SK-N-SH (cell line): ENCODE measurements around the gene BTAF1.

Experiments used
- CHD2 ChIP-seq: fragments of 150-350 bp; IDR thresholded peaks from 2 replicates; pipeline ENCODE4 v1.6.1; 2018; ENCODE audit warnings: low read length; ENCODE audit not compliant: partially characterized antibody
- FOSL2 ChIP-seq: IDR thresholded peaks from 2 replicates; pipeline ENCODE4 v1.4.0; 2012; ENCODE audit warnings: low read depth, mild to moderate bottlenecking, moderate library complexity, borderline replicate concordance
- POLR2AphosphoS5 ChIP-seq: IDR thresholded peaks from 2 replicates; pipeline ENCODE4 v1.6.1; 2012; ENCODE audit warnings: low read depth, low read length
- RAD21 ChIP-seq: IDR thresholded peaks from 2 replicates; pipeline ENCODE4 v1.6.1; 2012; ENCODE audit warnings: mild to moderate bottlenecking, low read length
- RFX5 ChIP-seq: IDR thresholded peaks from 2 replicates; pipeline ENCODE4 v1.6.1; 2012; ENCODE audit warnings: mild to moderate bottlenecking, improper control_type of control experiment, low read length
- SIN3A ChIP-seq: IDR thresholded peaks from 2 replicates; pipeline ENCODE4 v1.6.1; 2012; ENCODE audit warnings: low read depth, mild to moderate bottlenecking, low read length, moderate library complexity, borderline replicate concordance
- SMC3 ChIP-seq: IDR thresholded peaks from 2 replicates; pipeline ENCODE4 v1.6.1; 2012; ENCODE audit warnings: low read depth, low read length, improper control_type of control experiment
- TF ChIP-seq, protein P1 (sequence below): IDR thresholded peaks from 2 replicates; pipeline ENCODE4 v1.4.0; 2012; ENCODE audit warnings: low read depth, borderline replicate concordance
- TF ChIP-seq, protein P2 (sequence below): fragments of 200-600 bp; sonication (generic); IDR thresholded peaks from 2 replicates; pipeline ENCODE4 v1.6.1; 2017; ENCODE audit warnings: antibody characterized with exemption, mild to moderate bottlenecking, moderate library complexity
- TF ChIP-seq, protein P3 (sequence below): fragments of 150-350 bp; IDR thresholded peaks from 2 replicates; pipeline ENCODE4 v1.6.1; 2016; ENCODE audit warnings: mild to moderate bottlenecking, low read depth, low read length
- TF ChIP-seq, protein P4 (sequence below): IDR thresholded peaks from 2 replicates; pipeline ENCODE4; 2012
- TF ChIP-seq, protein P5 (sequence below): IDR thresholded peaks from 2 replicates; pipeline ENCODE4 v1.6.1; 2012; ENCODE audit warnings: mild to moderate bottlenecking, low read depth, low read length, moderate library complexity

DNA sequence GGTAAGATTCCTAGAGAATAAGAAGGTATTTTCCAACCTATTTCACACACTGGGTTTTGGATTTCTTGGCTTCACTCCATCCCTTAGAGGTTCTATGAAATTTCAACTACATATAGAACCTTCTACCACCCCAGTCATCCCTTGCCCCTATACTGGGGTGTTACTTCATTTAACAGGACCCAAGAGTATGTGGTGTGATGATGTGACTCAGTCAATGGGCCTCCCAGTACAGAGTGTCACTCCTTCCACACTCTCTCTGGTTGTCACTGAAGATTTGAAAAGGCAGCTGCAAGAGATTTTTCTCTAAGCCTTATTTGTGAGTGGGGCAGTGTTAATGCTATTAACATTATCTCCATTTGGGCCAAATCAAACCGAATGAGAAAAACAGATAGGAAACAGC is 47.8 kb upstream of the BTAF1 start:
- TF ChIP-seq, protein P1, sequence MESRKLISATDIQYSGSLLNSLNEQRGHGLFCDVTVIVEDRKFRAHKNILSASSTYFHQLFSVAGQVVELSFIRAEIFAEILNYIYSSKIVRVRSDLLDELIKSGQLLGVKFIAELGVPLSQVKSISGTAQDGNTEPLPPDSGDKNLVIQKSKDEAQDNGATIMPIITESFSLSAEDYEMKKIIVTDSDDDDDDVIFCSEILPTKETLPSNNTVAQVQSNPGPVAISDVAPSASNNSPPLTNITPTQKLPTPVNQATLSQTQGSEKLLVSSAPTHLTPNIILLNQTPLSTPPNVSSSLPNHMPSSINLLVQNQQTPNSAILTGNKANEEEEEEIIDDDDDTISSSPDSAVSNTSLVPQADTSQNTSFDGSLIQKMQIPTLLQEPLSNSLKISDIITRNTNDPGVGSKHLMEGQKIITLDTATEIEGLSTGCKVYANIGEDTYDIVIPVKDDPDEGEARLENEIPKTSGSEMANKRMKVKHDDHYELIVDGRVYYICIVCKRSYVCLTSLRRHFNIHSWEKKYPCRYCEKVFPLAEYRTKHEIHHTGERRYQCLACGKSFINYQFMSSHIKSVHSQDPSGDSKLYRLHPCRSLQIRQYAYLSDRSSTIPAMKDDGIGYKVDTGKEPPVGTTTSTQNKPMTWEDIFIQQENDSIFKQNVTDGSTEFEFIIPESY, result no peak
- TF ChIP-seq, protein P2, sequence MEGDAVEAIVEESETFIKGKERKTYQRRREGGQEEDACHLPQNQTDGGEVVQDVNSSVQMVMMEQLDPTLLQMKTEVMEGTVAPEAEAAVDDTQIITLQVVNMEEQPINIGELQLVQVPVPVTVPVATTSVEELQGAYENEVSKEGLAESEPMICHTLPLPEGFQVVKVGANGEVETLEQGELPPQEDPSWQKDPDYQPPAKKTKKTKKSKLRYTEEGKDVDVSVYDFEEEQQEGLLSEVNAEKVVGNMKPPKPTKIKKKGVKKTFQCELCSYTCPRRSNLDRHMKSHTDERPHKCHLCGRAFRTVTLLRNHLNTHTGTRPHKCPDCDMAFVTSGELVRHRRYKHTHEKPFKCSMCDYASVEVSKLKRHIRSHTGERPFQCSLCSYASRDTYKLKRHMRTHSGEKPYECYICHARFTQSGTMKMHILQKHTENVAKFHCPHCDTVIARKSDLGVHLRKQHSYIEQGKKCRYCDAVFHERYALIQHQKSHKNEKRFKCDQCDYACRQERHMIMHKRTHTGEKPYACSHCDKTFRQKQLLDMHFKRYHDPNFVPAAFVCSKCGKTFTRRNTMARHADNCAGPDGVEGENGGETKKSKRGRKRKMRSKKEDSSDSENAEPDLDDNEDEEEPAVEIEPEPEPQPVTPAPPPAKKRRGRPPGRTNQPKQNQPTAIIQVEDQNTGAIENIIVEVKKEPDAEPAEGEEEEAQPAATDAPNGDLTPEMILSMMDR, result no peak
- no peak for TF ChIP-seq FOSL2
- TF ChIP-seq RAD21, result no peak
- TF ChIP-seq, protein P3, sequence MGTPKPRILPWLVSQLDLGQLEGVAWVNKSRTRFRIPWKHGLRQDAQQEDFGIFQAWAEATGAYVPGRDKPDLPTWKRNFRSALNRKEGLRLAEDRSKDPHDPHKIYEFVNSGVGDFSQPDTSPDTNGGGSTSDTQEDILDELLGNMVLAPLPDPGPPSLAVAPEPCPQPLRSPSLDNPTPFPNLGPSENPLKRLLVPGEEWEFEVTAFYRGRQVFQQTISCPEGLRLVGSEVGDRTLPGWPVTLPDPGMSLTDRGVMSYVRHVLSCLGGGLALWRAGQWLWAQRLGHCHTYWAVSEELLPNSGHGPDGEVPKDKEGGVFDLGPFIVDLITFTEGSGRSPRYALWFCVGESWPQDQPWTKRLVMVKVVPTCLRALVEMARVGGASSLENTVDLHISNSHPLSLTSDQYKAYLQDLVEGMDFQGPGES, result no peak
- TF ChIP-seq SIN3A, result no peak
- no peak for TF ChIP-seq RFX5
- TF ChIP-seq CHD2, result no peak
- TF ChIP-seq, protein P4, sequence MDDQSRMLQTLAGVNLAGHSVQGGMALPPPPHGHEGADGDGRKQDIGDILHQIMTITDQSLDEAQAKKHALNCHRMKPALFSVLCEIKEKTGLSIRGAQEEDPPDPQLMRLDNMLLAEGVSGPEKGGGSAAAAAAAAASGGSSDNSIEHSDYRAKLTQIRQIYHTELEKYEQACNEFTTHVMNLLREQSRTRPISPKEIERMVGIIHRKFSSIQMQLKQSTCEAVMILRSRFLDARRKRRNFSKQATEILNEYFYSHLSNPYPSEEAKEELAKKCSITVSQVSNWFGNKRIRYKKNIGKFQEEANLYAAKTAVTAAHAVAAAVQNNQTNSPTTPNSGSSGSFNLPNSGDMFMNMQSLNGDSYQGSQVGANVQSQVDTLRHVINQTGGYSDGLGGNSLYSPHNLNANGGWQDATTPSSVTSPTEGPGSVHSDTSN, result no peak
- TF ChIP-seq, protein P5, sequence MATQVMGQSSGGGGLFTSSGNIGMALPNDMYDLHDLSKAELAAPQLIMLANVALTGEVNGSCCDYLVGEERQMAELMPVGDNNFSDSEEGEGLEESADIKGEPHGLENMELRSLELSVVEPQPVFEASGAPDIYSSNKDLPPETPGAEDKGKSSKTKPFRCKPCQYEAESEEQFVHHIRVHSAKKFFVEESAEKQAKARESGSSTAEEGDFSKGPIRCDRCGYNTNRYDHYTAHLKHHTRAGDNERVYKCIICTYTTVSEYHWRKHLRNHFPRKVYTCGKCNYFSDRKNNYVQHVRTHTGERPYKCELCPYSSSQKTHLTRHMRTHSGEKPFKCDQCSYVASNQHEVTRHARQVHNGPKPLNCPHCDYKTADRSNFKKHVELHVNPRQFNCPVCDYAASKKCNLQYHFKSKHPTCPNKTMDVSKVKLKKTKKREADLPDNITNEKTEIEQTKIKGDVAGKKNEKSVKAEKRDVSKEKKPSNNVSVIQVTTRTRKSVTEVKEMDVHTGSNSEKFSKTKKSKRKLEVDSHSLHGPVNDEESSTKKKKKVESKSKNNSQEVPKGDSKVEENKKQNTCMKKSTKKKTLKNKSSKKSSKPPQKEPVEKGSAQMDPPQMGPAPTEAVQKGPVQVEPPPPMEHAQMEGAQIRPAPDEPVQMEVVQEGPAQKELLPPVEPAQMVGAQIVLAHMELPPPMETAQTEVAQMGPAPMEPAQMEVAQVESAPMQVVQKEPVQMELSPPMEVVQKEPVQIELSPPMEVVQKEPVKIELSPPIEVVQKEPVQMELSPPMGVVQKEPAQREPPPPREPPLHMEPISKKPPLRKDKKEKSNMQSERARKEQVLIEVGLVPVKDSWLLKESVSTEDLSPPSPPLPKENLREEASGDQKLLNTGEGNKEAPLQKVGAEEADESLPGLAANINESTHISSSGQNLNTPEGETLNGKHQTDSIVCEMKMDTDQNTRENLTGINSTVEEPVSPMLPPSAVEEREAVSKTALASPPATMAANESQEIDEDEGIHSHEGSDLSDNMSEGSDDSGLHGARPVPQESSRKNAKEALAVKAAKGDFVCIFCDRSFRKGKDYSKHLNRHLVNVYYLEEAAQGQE, result no peak
- TF ChIP-seq POLR2AphosphoS5, result no peak
- no peak for TF ChIP-seq SMC3
